Measurements from ENCODE around the gene SERPINC1. TPM values are rescaled to one million over a fixed set of nuclear protein-coding genes. Genes with fewer than 3 reads are reported as not detected.
"Not testable (repeated sequence)": the region's sequence is repeated elsewhere in the genome, so short reads cannot be mapped to it uniquely, and the experiment has no call there.

Gene SERPINC1
- total RNA-seq, 1 donor from 2014 or later = not detected

GRCh38 chr1:173864179-173864867, 52.8 kb downstream of the SERPINC1 start:
- peak overlapping the region; percentile 92 for H3K4me3 ChIP-seq

GRCh38 chr1:173863224-173864161, 53.6 kb downstream of the SERPINC1 start:
- no peak overlapping the region for H3K4me3 ChIP-seq
- no peak for DNase-seq
- peaks cover 66% of the 10 kb centered on the region for H3K36me3 ChIP-seq
- H3K4me1 ChIP-seq = peaks cover 27% of the 10 kb centered on the region
- H3K27ac ChIP-seq = no peak overlapping the region
- intact Hi-C loops (cut with DNase I) = no loop called here
- H3K9me3 ChIP-seq = no peaks in the 10 kb centered on the region
- no peak for TF ChIP-seq CTCF (IDR thresholded peaks at IDR 0.05)
- ATAC-seq = no peak
- H3K27me3 ChIP-seq = no peaks in the 10 kb centered on the region

More at GRCh38 chr1:173864179-173864867, 52.8 kb downstream of the SERPINC1 start:
- intact Hi-C loops (cut with DNase I) = no loop called here
- no peak for TF ChIP-seq CTCF (IDR thresholded peaks at IDR 0.05)
- no peaks in the 10 kb centered on the region for H3K27me3 ChIP-seq
- no peak for DNase-seq
- H3K4me1 ChIP-seq = peaks cover 30% of the 10 kb centered on the region
- no peaks in the 10 kb centered on the region for H3K9me3 ChIP-seq
- no peak overlapping the region for H3K27ac ChIP-seq
- ATAC-seq = no peak
- peaks cover 58% of the 10 kb centered on the region for H3K36me3 ChIP-seq

- Histone ChIP-seq H3K27ac (no peak overlapping the region), H3K4me1 (peaks cover 27% of the 10 kb centered on the region), H3K27me3 (no peaks in the 10 kb centered on the region), H3K9me3 (no peaks in the 10 kb centered on the region), H3K36me3 (peaks cover 73% of the 10 kb centered on the region), H3K4me3 (no peak overlapping the region)
- TF ChIP-seq CTCF (IDR thresholded peaks at IDR 0.05) = no peak
- no peak for DNase-seq
- intact Hi-C loops (cut with DNase I) = no loop called here
- no peak for ATAC-seq
These were observed 54.3 kb downstream of the SERPINC1 start for GRCh38 chr1:173862769-173863223.

- intact Hi-C loops (cut with DNase I); H3K4me3 ChIP-seq; ATAC-seq; H3K27me3 ChIP-seq; H3K27ac ChIP-seq; DNase-seq; H3K9me3 ChIP-seq: not testable (repeated sequence)
- Histone ChIP-seq H3K4me1 (peaks cover 27% of the 10 kb centered on the region), H3K36me3 (peaks cover 79% of the 10 kb centered on the region)
These were observed 54.9 kb downstream of the SERPINC1 start for GRCh38 chr1:173862146-173862768.

- no peak for ATAC-seq
- no peaks in the 10 kb centered on the region for H3K27me3 ChIP-seq
- H3K36me3 ChIP-seq = peaks cover 83% of the 10 kb centered on the region
- H3K27ac ChIP-seq = no peak overlapping the region
- H3K4me3 ChIP-seq = no peak overlapping the region
- H3K9me3 ChIP-seq = no peaks in the 10 kb centered on the region
- H3K4me1 ChIP-seq = peaks cover 22% of the 10 kb centered on the region
- TF ChIP-seq CTCF (IDR thresholded peaks at IDR 0.05) = no peak
- DNase-seq = no peak
- intact Hi-C loops (cut with DNase I) = no loop called here
These were observed 55.4 kb downstream of the SERPINC1 start for GRCh38 chr1:173861731-173862145.

Measured in upper lobe of right lung (tissue), 1 donor.